Activated naive CD8-positive, alpha-beta T cell treated with anti-CD3 and anti-CD28 coated beads, Interleukin-2, amount 10 ng/mL, durations not matched to agents 7 days and 5 days (primary cell): ENCODE data around the gene MAPK1. TPM values are rescaled to one million over a fixed set of nuclear protein-coding genes. Genes with fewer than 3 reads are reported as not detected.
"Not testable (repeated sequence)": the region's sequence is repeated elsewhere in the genome, so short reads cannot be mapped to it uniquely, and the experiment has no call there.

Experiments used
- ATAC-seq: fragments of 150-1000 bp; cut with Tn5 transposase; one replicate; pipeline ENCODE4 v1.10.0; 2021; ENCODE audit warnings: low read depth, moderate library complexity
- POLR2A ChIA-PET: fragments of 350-600 bp; sonication (Branson Sonifier 250); formaldehyde crosslinking; loops from one replicate; lab custom pipeline; 2021; ENCODE audit warnings: antibody characterized with exemption; lab: Charles Lee
- DNase-seq: peaks from one replicate; pipeline ENCODE4 v3.0.0; 2021
- H3K27ac Mint-ChIP-seq: one replicate; pipeline ENCODE4 v1.8.0; 2022; ENCODE audit warnings: mild to moderate bottlenecking, mixed read lengths
- H3K27me3 Mint-ChIP-seq: one replicate; pipeline ENCODE4 v1.8.0; 2022; ENCODE audit warnings: mild to moderate bottlenecking, moderate library complexity, mixed read lengths
- H3K36me3 Mint-ChIP-seq: one replicate; pipeline ENCODE4 v1.8.0; 2021; ENCODE audit warnings: mild to moderate bottlenecking, mixed read lengths
- H3K4me1 Mint-ChIP-seq: one replicate; pipeline ENCODE4 v1.8.0; 2021; ENCODE audit warnings: mixed read lengths
- H3K4me3 Mint-ChIP-seq: one replicate; pipeline ENCODE4 v1.8.0; 2022; ENCODE audit warnings: mild to moderate bottlenecking, moderate library complexity, mixed read lengths
- H3K9me3 Mint-ChIP-seq: one replicate; pipeline ENCODE4 v1.8.0; 2021; ENCODE audit warnings: mixed read lengths
- total RNA-seq, 2 experiments: library from RNA; stranded (reverse); gene quantifications; one replicate each; pipeline ENCODE4 v1.2.3, GENCODE V29; 2021

Gene MAPK1
- total RNA-seq, 2 experiments from 2014 or later: 126 to 131 TPM

GRCh38 chr22:21872741-21873140, 5.3 kb upstream of the MAPK1 start:
- H3K9me3 Mint-ChIP-seq, H3K4me3 Mint-ChIP-seq, H3K4me1 Mint-ChIP-seq, ATAC-seq, H3K27me3 Mint-ChIP-seq, H3K27ac Mint-ChIP-seq, DNase-seq, POLR2A ChIA-PET, H3K36me3 Mint-ChIP-seq: not testable (repeated sequence)

- Mint-ChIP-seq H3K27me3 (no peaks in the 10 kb centered on the region), H3K4me3 (peak overlapping the region; percentile 91), H3K9me3 (no peaks in the 10 kb centered on the region), H3K36me3 (peaks cover 13% of the 10 kb centered on the region), H3K4me1 (peaks cover 25% of the 10 kb centered on the region), H3K27ac (peak overlapping the region; percentile 97)
- no peak for ATAC-seq
- POLR2A ChIA-PET: no interaction called here
- DNase-seq: no peak
These were observed 1.2 kb upstream of the MAPK1 start for GRCh38 chr22:21868651-21869050.

- Mint-ChIP-seq H3K27me3 (no peaks in the 10 kb centered on the region), H3K4me3 (peak overlapping the region; percentile 91), H3K36me3 (peaks cover 18% of the 10 kb centered on the region), H3K27ac (peak overlapping the region; percentile 85), H3K4me1 (peaks cover 32% of the 10 kb centered on the region), H3K9me3 (no peaks in the 10 kb centered on the region)
- DNase-seq (no peak), ATAC-seq (peak; percentile 34)
- POLR2A ChIA-PET: interaction anchor here (0.6 to 1.4 kb wide), 8 partner anchors 8 to 935 kb away, joined by 3 to 11 read pairs (median 3); partner anchors contain the start of genes PPM1F and TOP3B
These were observed 465 bp downstream of the MAPK1 start for GRCh38 chr22:21866833-21867527.

GRCh38 chr22:21865041-21865440, 2.4 kb downstream of the MAPK1 start:
- Mint-ChIP-seq H3K4me1 (peaks cover 48% of the 10 kb centered on the region), H3K27ac (no peak overlapping the region), H3K9me3 (no peaks in the 10 kb centered on the region), H3K27me3 (no peaks in the 10 kb centered on the region), H3K4me3 (peak overlapping the region; percentile 54), H3K36me3 (peaks cover 20% of the 10 kb centered on the region)
- ATAC-seq (no peak), DNase-seq (no peak)
- POLR2A ChIA-PET: interaction anchor here (1.1 kb wide), 1 partner anchor 98 kb away, joined by 3 read pairs; no protein-coding TSS in a partner anchor

- no peaks in the 10 kb centered on the region for H3K9me3 Mint-ChIP-seq
- peaks cover 62% of the 10 kb centered on the region for H3K4me1 Mint-ChIP-seq
- no peak for DNase-seq
- H3K27ac Mint-ChIP-seq: peak overlapping the region; percentile 7
- no peaks in the 10 kb centered on the region for H3K27me3 Mint-ChIP-seq
- peaks cover 22% of the 10 kb centered on the region for H3K36me3 Mint-ChIP-seq
- no peak for ATAC-seq
- POLR2A ChIA-PET: interaction anchor here (0.6 kb wide), 1 partner anchor 18 kb away, joined by 3 read pairs; no protein-coding TSS in a partner anchor
- H3K4me3 Mint-ChIP-seq: no peak overlapping the region
These were observed 4.8 kb downstream of the MAPK1 start for GRCh38 chr22:21862386-21863245.

- peaks cover 66% of the 10 kb centered on the region for H3K4me1 Mint-ChIP-seq
- peak overlapping the region; percentile 40 for H3K27ac Mint-ChIP-seq
- peaks cover 22% of the 10 kb centered on the region for H3K36me3 Mint-ChIP-seq
- no peaks in the 10 kb centered on the region for H3K9me3 Mint-ChIP-seq
- ATAC-seq (no peak), DNase-seq (no peak)
- H3K4me3 Mint-ChIP-seq: no peak overlapping the region
- H3K27me3 Mint-ChIP-seq: no peaks in the 10 kb centered on the region
- POLR2A ChIA-PET: no interaction called here
These were observed 5.6 kb downstream of the MAPK1 start for GRCh38 chr22:21861851-21862250.

- Mint-ChIP-seq H3K9me3 (no peaks in the 10 kb centered on the region), H3K4me1 (peaks cover 66% of the 10 kb centered on the region), H3K36me3 (peaks cover 22% of the 10 kb centered on the region), H3K27me3 (no peaks in the 10 kb centered on the region), H3K4me3 (no peak overlapping the region), H3K27ac (peak overlapping the region; percentile 40)
- POLR2A ChIA-PET: no interaction called here
- ATAC-seq: no peak
- no peak for DNase-seq
These were observed 6.1 kb downstream of the MAPK1 start for GRCh38 chr22:21861264-21861848.

- no peak overlapping the region for H3K4me3 Mint-ChIP-seq
These were observed 6.9 kb downstream of the MAPK1 start for GRCh38 chr22:21860491-21861039.

GRCh38 chr22:21858025-21858764, 9.2 kb downstream of the MAPK1 start:
- POLR2A ChIA-PET: interaction anchor here (0.6 to 1.4 kb wide), 2 partner anchors 9 to 109 kb away, joined by 4 to 11 read pairs; partner anchors contain the start of gene MAPK1
- peaks cover 54% of the 10 kb centered on the region for H3K4me1 Mint-ChIP-seq
- H3K27me3 Mint-ChIP-seq: no peaks in the 10 kb centered on the region
- peaks cover 21% of the 10 kb centered on the region for H3K36me3 Mint-ChIP-seq
- H3K9me3 Mint-ChIP-seq: no peaks in the 10 kb centered on the region
- ATAC-seq (peak; percentile 65), DNase-seq (no peak)
- H3K27ac Mint-ChIP-seq: peak overlapping the region; percentile 54
- peak overlapping the region; percentile 55 for H3K4me3 Mint-ChIP-seq

More at GRCh38 chr22:21860491-21861039, 6.9 kb downstream of the MAPK1 start:
- no peak overlapping the region for H3K27ac Mint-ChIP-seq
- DNase-seq (no peak), ATAC-seq (no peak)
- no peaks in the 10 kb centered on the region for H3K9me3 Mint-ChIP-seq
- peaks cover 62% of the 10 kb centered on the region for H3K4me1 Mint-ChIP-seq
- H3K36me3 Mint-ChIP-seq: peaks cover 22% of the 10 kb centered on the region
- H3K27me3 Mint-ChIP-seq: no peaks in the 10 kb centered on the region
- POLR2A ChIA-PET: no interaction called here

- DNase-seq (no peak), ATAC-seq (no peak)
- H3K4me1 Mint-ChIP-seq: peaks cover 50% of the 10 kb centered on the region
- POLR2A ChIA-PET: no interaction called here
- H3K9me3 Mint-ChIP-seq: no peaks in the 10 kb centered on the region
- no peaks in the 10 kb centered on the region for H3K27me3 Mint-ChIP-seq
- no peak overlapping the region for H3K4me3 Mint-ChIP-seq
- H3K27ac Mint-ChIP-seq: no peak overlapping the region
- H3K36me3 Mint-ChIP-seq: peaks cover 23% of the 10 kb centered on the region
These were observed 9.9 kb downstream of the MAPK1 start for GRCh38 chr22:21857481-21857914.

GRCh38 chr22:21856868-21857267, 10.6 kb downstream of the MAPK1 start:
- Mint-ChIP-seq H3K27ac (no peak overlapping the region), H3K27me3 (no peaks in the 10 kb centered on the region), H3K9me3 (no peaks in the 10 kb centered on the region), H3K4me3 (no peak overlapping the region), H3K4me1 (peaks cover 51% of the 10 kb centered on the region), H3K36me3 (peaks cover 25% of the 10 kb centered on the region)
- POLR2A ChIA-PET: no interaction called here
- ATAC-seq (no peak), DNase-seq (no peak)

GRCh38 chr22:21856197-21856596, 11.2 kb downstream of the MAPK1 start:
- Mint-ChIP-seq H3K36me3 (peaks cover 27% of the 10 kb centered on the region), H3K9me3 (no peaks in the 10 kb centered on the region), H3K27ac (no peak overlapping the region), H3K27me3 (no peaks in the 10 kb centered on the region), H3K4me1 (peaks cover 45% of the 10 kb centered on the region), H3K4me3 (no peak overlapping the region)
- POLR2A ChIA-PET: no interaction called here
- no peak for ATAC-seq
- DNase-seq: no peak
